A549 (cell line): ENCODE measurements around the gene ADAM19.

Source experiments
- CBX2 ChIP-seq: fragments of 200-600 bp; sonication (generic); IDR thresholded peaks from 2 replicates; pipeline ENCODE4 v1.6.1; 2016; ENCODE audit warnings: low read depth, mild to moderate bottlenecking, borderline replicate concordance
- CHD4 ChIP-seq: fragments of 200-600 bp; sonication (generic); IDR thresholded peaks from 2 replicates; pipeline ENCODE4 v1.6.1; 2016; ENCODE audit warnings: antibody characterized with exemption, mild to moderate bottlenecking, borderline replicate concordance
- CTCF ChIP-seq: fragments of >200 bp; sonication (Bioruptor Twin); formaldehyde crosslinking; IDR thresholded peaks from 3 replicates; pipeline ENCODE4 v1.5.1; 2016
- KDM5A ChIP-seq: fragments of 200-600 bp; sonication (generic); IDR thresholded peaks from 2 replicates; pipeline ENCODE4 v1.6.1; 2016; ENCODE audit warnings: antibody characterized with exemption, mild to moderate bottlenecking
- MYC ChIP-seq: IDR thresholded peaks from 2 replicates; pipeline ENCODE4 v1.6.1; 2012; ENCODE audit warnings: mild to moderate bottlenecking, inconsistent platforms, low read length, improper control_type of control experiment, borderline replicate concordance
- PBX3 ChIP-seq: IDR thresholded peaks from 2 replicates; pipeline ENCODE4 v1.6.1; 2012
- REST ChIP-seq: fragments of 200-600 bp; sonication (generic); IDR thresholded peaks from 2 replicates; pipeline ENCODE4 v1.6.1; 2016; ENCODE audit warnings: antibody characterized with exemption, mild to moderate bottlenecking, moderate library complexity
- SMC3 ChIP-seq: fragments of >200 bp; sonication (Bioruptor Twin); formaldehyde crosslinking; IDR thresholded peaks from 3 replicates; pipeline ENCODE4 v1.6.1; 2018; ENCODE audit warnings: inconsistent platforms

GRCh38 chr5:157613385-157614245, 38.0 kb upstream of the ADAM19 start:
- TF ChIP-seq MYC (no peak), CHD4 (no peak), KDM5A (no peak), CTCF (no peak), SMC3 (no peak), REST (no peak), CBX2 (no peak), PBX3 (no peak)
